NT2/D1 (cell line): ENCODE data around the gene USP40.

ENCODE experiments used
- SUZ12 ChIP-seq: IDR thresholded peaks from 2 replicates; pipeline ENCODE4 v1.6.1; 2011; ENCODE audit not compliant: insufficient read length, insufficient read depth; ENCODE audit errors: extremely low read depth
- YY1 ChIP-seq: IDR thresholded peaks from 2 replicates; pipeline ENCODE4 v1.6.1; 2011; ENCODE audit not compliant: insufficient read length, insufficient read depth
- ZNF274 ChIP-seq: IDR thresholded peaks from 2 replicates; pipeline ENCODE4 v1.6.1; 2011; ENCODE audit warnings: mild to moderate bottlenecking, low read depth, low read length

DNA sequence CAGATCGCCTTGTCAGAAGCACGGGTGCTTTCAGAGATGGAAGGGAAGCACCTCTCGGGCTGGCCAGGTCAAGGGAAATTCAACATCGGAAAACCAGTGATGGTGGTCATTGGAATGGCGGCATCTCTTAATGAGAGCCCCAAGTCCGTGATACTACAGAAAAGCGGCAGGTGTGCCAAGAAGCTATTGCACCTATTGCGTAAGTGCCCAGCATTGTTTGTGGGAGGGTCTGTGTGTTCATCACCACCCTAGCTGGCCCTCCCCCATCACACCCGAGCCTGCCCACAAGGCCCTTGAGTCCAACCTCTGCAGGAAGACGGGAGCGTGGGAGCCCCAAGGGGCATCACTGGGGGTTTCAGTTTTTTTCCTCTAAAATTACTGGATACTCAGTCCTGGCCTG lies 111.6 kb downstream of the USP40 start:
- TF ChIP-seq ZNF274: no peak
- TF ChIP-seq YY1: no peak
- no peak for TF ChIP-seq SUZ12
